Liver (tissue), 9 donors: ENCODE measurements around the gene GPR107. TPM values are rescaled to one million over a fixed set of nuclear protein-coding genes. Genes with fewer than 3 reads are reported as not detected.

Experiments used
- DNase-seq: peaks from one replicate; pipeline ENCODE4 v3.0.0-alpha.2; 2017; ENCODE audit warnings: low spot score
- H3K27ac ChIP-seq, 2 donors: one replicate each; pipeline ENCODE4 v1.7.0; 2013; ENCODE audit warnings: inconsistent platforms in 2 of 2, low read length in 2 of 2, control low read depth in 1 of 2, low read depth in 1 of 2, mild to moderate bottlenecking in 1 of 2
- H3K27me3 ChIP-seq, 4 donors: one replicate each; pipeline versions ENCODE4 v1.6.1 to v1.7.0; 2013; ENCODE audit warnings: low read length in 3 of 4, inconsistent platforms in 1 of 4, mild to moderate bottlenecking in 1 of 4, moderate library complexity in 1 of 4; ENCODE audit not compliant: control insufficient read depth in 4 of 4, insufficient read depth in 4 of 4
- H3K36me3 ChIP-seq, 4 donors: one replicate each; pipeline versions ENCODE4 v1.6.1 to v1.7.0; 2013; ENCODE audit warnings: low read length in 3 of 4, mild to moderate bottlenecking in 3 of 4, low read depth in 1 of 4, moderate library complexity in 1 of 4; ENCODE audit not compliant: control insufficient read depth in 4 of 4, insufficient read depth in 3 of 4
- H3K4me1 ChIP-seq, 4 donors: one replicate each; pipeline versions ENCODE4 v1.6.1 to v1.7.0; 2013; ENCODE audit warnings: low read length in 3 of 4, mild to moderate bottlenecking in 3 of 4, moderate library complexity in 1 of 4; ENCODE audit not compliant: control insufficient read depth in 4 of 4, insufficient read depth in 4 of 4
- H3K4me3 ChIP-seq, 3 donors: one replicate each; pipeline versions ENCODE4 v1.6.1 to v1.7.0; 2013; ENCODE audit warnings: low read length in 3 of 3, control low read depth in 1 of 3, low read depth in 1 of 3, mild to moderate bottlenecking in 1 of 3
- H3K9ac ChIP-seq, 2 donors: one replicate each; pipeline ENCODE4 v1.7.0; 2013; ENCODE audit warnings: low read length in 2 of 2, mild to moderate bottlenecking in 2 of 2, moderate library complexity in 2 of 2, control low read depth in 1 of 2, low read depth in 1 of 2
- H3K9me3 ChIP-seq, 4 donors: one replicate each; pipeline versions ENCODE4 v1.6.1 to v1.7.0; 2013; ENCODE audit warnings: low read length in 3 of 4; ENCODE audit not compliant: control insufficient read depth in 4 of 4
- ATF3 ChIP-seq: IDR thresholded peaks from 2 replicates; pipeline ENCODE4 v1.6.1; 2016; ENCODE audit warnings: antibody characterized with exemption
- EGR1 ChIP-seq, 2 donors: IDR thresholded peaks; 2 replicates each; pipeline ENCODE4 v1.6.1; 2016 to 2018; ENCODE audit warnings: antibody characterized with exemption in 2 of 2, low read depth in 2 of 2
- FOXA1 ChIP-seq: IDR thresholded peaks from 2 replicates; pipeline ENCODE4 v1.6.1; 2016; ENCODE audit warnings: antibody characterized with exemption
- FOXA2 ChIP-seq: IDR thresholded peaks from 2 replicates; pipeline ENCODE4 v1.6.1; 2016; ENCODE audit warnings: antibody characterized with exemption
- GABPA ChIP-seq, 2 donors: IDR thresholded peaks in 1 of 2; conservative IDR thresholded peaks in 1 of 2; 2 replicates each; pipeline ENCODE4 v1.6.1; 2016; ENCODE audit warnings: antibody characterized with exemption in 2 of 2, mild to moderate bottlenecking in 1 of 2, moderate library complexity in 1 of 2
- HNF4A ChIP-seq, 2 donors: conservative IDR thresholded peaks; 2 replicates each; pipeline ENCODE4 v1.6.1; 2016; ENCODE audit warnings: antibody characterized with exemption in 2 of 2, mild to moderate bottlenecking in 2 of 2
- NR2F2 ChIP-seq: IDR thresholded peaks from 2 replicates; pipeline ENCODE4 v1.6.1; 2016; ENCODE audit warnings: antibody characterized with exemption
- RAD21 ChIP-seq, 2 donors: IDR thresholded peaks; 2 replicates each; pipeline ENCODE4 v1.6.1; 2016; ENCODE audit warnings: antibody characterized with exemption in 2 of 2, mild to moderate bottlenecking in 2 of 2
- REST ChIP-seq: IDR thresholded peaks from 2 replicates; pipeline ENCODE4 v1.6.1; 2016; ENCODE audit warnings: antibody characterized with exemption, mild to moderate bottlenecking
- RXRA ChIP-seq, 2 donors: IDR thresholded peaks; 2 replicates each; pipeline ENCODE4 v1.6.1; 2017 to 2018; ENCODE audit warnings: antibody characterized with exemption in 2 of 2, mild to moderate bottlenecking in 1 of 2
- SP1 ChIP-seq: IDR thresholded peaks from 2 replicates; pipeline ENCODE4 v1.6.1; 2018; ENCODE audit warnings: antibody characterized with exemption, mild to moderate bottlenecking
- TAF1 ChIP-seq: conservative IDR thresholded peaks from 2 replicates; pipeline ENCODE4 v1.6.1; 2016; ENCODE audit warnings: antibody characterized with exemption, mild to moderate bottlenecking
- ZBTB33 ChIP-seq: IDR thresholded peaks from 2 replicates; pipeline ENCODE4 v1.6.1; 2016; ENCODE audit warnings: antibody characterized with exemption
- WGBS: extraction: QIAGEN DNeasy Blood & Tissue Kit; methylation state at CpG from one replicate; pipeline ENCODE4 v1.1.7; 2013; 5-methylcytosine and 5-hydroxymethylcytosine counted together
- polyA plus RNA-seq, 2 donors: library from polyadenylated mRNA; stranded (reverse) in 1 of 2; unstranded in 1 of 2; fragments of 200-250 nt in 1 of 2; fragments of >200 nt in 1 of 2; fragmentation: Nextera tagmentation in 1 of 2; extraction: Ambion mirVana in 1 of 2; gene quantifications; one replicate each; pipeline versions ENCODE4 v1.2.1 to v1.2.3, GENCODE V29; 2013 to 2015
- total RNA-seq, 2 donors: library from RNA; depleted of rRNA; stranded (reverse); fragments of >200 nt; gene quantifications; one replicate each; pipeline ENCODE4 v1.2.3, GENCODE V29; 2014
- TF ChIP-seq, protein P1 (sequence below): IDR thresholded peaks from 2 replicates; pipeline ENCODE4 v1.6.1; 2016; ENCODE audit warnings: antibody characterized with exemption
- donor health status: healthy.
- donor health status: healthy.
- donor health status: healthy.
- donor health status: healthy.
- donor health status: healthy.

Gene GPR107
- total and polyA plus RNA-seq, 4 donors, result 3.8 to 17.2 (median 11.4) TPM

GRCh38 chr9:130039528-130040147 is 14.1 kb upstream of the GPR107 start:
- Histone ChIP-seq H3K4me3 (no peak overlapping the region), H3K4me1 (peaks cover 2 to 21% (median 19%) of the 10 kb centered on the region in 4 donors), H3K27ac (no peak overlapping the region), H3K36me3 (no peaks in the 10 kb centered on the region), H3K9me3 (no peaks in the 10 kb centered on the region), H3K9ac (peak overlapping the region in 1 of 2 donors; percentile 48), H3K27me3 (no peaks in the 10 kb centered on the region)
- DNase-seq, result no peak
- TF ChIP-seq NR2F2 (no peak), RAD21 (IDR thresholded peaks at IDR 0.05) (peak; percentile 27 to 34), FOXA1 (no peak), EGR1 (IDR thresholded peaks at IDR 0.05; ENCODE audit: low read depth in 2 of 2) (no peak), TAF1 (no peak), SP1 (no peak)
- TF ChIP-seq, protein P1, sequence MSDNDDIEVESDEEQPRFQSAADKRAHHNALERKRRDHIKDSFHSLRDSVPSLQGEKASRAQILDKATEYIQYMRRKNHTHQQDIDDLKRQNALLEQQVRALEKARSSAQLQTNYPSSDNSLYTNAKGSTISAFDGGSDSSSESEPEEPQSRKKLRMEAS, result no peak
- WGBS, result 81% methylated on average over 6 of the region's 6 CpGs

GRCh38 chr9:130040984-130041647 is 12.6 kb upstream of the GPR107 start:
- no peak for DNase-seq
- Histone ChIP-seq H3K9me3 (no peaks in the 10 kb centered on the region), H3K9ac (peak overlapping the region in 1 of 2 donors; percentile 87), H3K36me3 (no peaks in the 10 kb centered on the region), H3K27me3 (no peaks in the 10 kb centered on the region), H3K27ac (no peak overlapping the region), H3K4me3 (peak overlapping the region in 1 of 3 donors; percentile 95), H3K4me1 (peaks cover 2 to 21% (median 19%) of the 10 kb centered on the region in 4 donors)
- WGBS, result 75% methylated on average over 7 of the region's 7 CpGs
- no peak for TF ChIP-seq ATF3
- no peak for TF ChIP-seq RXRA (IDR thresholded peaks at IDR 0.05)

- peaks cover 2 to 21% (median 19%) of the 10 kb centered on the region in 4 donors for H3K4me1 ChIP-seq
- 2% methylated on average over 31 of the region's 31 CpGs for WGBS
Observed at GRCh38 chr9:130041648-130042405, 11.9 kb upstream of the GPR107 start.

GRCh38 chr9:130042406-130042884 is 11.3 kb upstream of the GPR107 start:
- peak; percentile 40 for DNase-seq
- Histone ChIP-seq H3K9ac (peak overlapping the region; percentile 84 to 87), H3K27ac (peak overlapping the region; percentile 90 to 91), H3K9me3 (no peaks in the 10 kb centered on the region), H3K4me3 (peak overlapping the region; percentile 58 to 95 (median 71)), H3K4me1 (peaks cover 2 to 21% (median 17%) of the 10 kb centered on the region in 4 donors), H3K36me3 (no peaks in the 10 kb centered on the region), H3K27me3 (no peaks in the 10 kb centered on the region)
- WGBS, result under 1% methylated on average over 68 of the region's 68 CpGs
- TF ChIP-seq GABPA (IDR thresholded peaks at IDR 0.05 in 1 of 2, conservative IDR thresholded peaks at IDR 0.05 in 1 of 2) (no peak), ZBTB33 (no peak), EGR1 (IDR thresholded peaks at IDR 0.05; ENCODE audit: low read depth in 2 of 2) (no peak), FOXA2 (no peak), RXRA (IDR thresholded peaks at IDR 0.05) (no peak), RAD21 (IDR thresholded peaks at IDR 0.05) (no peak), REST (no peak), HNF4A (conservative IDR thresholded peaks at IDR 0.05) (no peak), TAF1 (no peak)

More at GRCh38 chr9:130041648-130042405, 11.9 kb upstream of the GPR107 start:
- no peak for TF ChIP-seq RAD21 (IDR thresholded peaks at IDR 0.05)
- TF ChIP-seq HNF4A (conservative IDR thresholded peaks at IDR 0.05), result no peak
- peak in 1 of 2 donors; percentile 30 for TF ChIP-seq RXRA (IDR thresholded peaks at IDR 0.05)
- DNase-seq, result no peak
- Histone ChIP-seq H3K27ac (peak overlapping the region; percentile 90 to 91), H3K4me3 (peak overlapping the region; percentile 58 to 95 (median 71)), H3K9me3 (no peaks in the 10 kb centered on the region), H3K9ac (peak overlapping the region; percentile 84 to 87), H3K36me3 (no peaks in the 10 kb centered on the region), H3K27me3 (no peaks in the 10 kb centered on the region)
